ENCODE data around the gene ST6GALNAC1.

Gene ST6GALNAC1

DNA sequence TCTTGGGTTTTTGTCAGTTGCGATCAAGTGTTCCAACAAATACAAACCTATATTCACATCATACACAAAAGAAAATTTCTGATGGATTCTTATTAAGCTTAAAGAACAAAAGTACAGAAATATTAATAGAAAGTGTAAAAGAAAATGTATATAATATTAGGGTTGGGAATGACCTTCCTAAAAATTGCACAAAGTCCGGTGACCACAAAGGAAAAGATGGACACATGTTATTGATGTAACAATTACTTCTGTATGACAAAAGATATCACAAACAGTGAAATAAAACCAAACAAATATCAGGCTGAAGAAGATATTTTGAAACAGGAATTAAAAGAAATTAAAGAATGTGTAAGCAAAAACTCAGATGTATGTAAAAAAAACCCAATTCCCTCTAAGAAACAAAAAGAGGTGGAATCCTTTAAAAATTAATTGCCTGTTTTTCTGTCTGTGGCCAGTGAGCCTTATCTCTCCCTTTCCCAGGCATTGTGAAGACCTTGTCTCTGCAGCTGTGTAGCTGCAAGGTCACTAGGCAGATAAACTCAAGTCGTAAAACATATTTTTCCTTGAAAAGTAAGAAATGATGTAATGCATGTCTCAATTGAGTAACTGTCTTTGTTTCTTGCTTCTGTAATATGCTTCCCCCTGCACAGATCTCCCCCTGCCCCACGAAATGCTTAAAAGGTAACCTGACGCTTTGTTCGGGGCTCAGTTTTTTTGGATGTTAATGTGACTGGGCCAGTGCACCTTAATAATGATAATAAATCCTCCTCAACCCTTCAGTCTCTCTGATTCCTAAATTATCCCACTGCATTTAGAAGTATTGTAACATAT lies 2.8 kb downstream of the ST6GALNAC1 start:
- TF ChIP-seq, protein P1, sequence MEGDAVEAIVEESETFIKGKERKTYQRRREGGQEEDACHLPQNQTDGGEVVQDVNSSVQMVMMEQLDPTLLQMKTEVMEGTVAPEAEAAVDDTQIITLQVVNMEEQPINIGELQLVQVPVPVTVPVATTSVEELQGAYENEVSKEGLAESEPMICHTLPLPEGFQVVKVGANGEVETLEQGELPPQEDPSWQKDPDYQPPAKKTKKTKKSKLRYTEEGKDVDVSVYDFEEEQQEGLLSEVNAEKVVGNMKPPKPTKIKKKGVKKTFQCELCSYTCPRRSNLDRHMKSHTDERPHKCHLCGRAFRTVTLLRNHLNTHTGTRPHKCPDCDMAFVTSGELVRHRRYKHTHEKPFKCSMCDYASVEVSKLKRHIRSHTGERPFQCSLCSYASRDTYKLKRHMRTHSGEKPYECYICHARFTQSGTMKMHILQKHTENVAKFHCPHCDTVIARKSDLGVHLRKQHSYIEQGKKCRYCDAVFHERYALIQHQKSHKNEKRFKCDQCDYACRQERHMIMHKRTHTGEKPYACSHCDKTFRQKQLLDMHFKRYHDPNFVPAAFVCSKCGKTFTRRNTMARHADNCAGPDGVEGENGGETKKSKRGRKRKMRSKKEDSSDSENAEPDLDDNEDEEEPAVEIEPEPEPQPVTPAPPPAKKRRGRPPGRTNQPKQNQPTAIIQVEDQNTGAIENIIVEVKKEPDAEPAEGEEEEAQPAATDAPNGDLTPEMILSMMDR (IDR thresholded peaks at IDR 0.05) = no peak

DNA sequence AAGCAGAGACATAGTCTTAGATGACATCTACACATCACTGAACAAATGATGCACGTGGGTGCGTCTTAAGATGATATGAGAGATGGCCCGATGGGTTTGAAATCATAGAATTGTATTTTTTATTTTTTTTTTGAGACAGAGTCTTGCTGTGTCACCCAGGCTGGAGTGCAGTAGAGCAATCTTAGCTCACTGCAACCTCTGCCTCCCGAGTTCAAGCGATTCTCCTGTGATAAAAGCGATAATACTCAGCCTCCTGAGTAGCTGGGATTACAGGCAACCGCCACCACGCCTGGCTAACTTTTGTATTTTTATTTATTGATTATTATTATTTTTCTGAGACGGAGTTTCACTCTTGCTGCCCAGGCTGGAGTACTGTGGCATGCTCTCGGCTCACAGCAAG lies 5.3 kb downstream of the ST6GALNAC1 start:
- TF ChIP-seq, protein P1 (IDR thresholded peaks at IDR 0.05) = no peak

DNA sequence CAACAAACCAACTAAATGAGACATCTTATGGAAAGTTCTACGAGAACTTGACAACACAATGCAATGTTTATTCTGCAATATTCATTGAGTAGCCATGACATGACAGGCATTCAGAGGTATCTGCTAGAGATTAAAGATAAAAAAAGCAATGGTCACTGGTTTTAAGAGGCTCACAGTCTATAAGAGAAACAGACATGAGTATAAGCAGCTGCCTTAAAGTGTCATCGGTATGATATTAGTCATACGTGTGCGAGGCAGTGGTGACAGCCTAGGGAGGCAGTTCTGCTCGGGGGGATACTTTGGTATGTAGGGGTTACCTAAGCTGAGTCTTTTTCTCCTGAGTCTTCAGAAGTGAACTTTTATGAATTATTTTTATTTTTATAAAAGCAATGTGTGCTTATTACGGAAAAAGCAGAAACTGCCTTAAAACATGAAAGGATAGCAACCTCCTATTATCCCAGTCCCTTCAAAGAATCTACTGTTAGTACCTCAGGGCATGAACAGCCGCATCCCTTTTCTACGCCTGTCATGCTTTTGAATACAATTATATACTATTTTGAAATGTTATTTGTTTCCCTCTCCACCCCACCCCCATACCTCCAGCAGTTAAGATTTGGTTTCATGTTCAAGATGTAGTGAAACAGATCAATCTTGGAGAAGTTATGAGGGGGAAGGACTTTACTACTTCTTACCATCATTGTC lies 7.7 kb downstream of the ST6GALNAC1 start:
- TF ChIP-seq, protein P1 (IDR thresholded peaks at IDR 0.05) = no peak

DNA sequence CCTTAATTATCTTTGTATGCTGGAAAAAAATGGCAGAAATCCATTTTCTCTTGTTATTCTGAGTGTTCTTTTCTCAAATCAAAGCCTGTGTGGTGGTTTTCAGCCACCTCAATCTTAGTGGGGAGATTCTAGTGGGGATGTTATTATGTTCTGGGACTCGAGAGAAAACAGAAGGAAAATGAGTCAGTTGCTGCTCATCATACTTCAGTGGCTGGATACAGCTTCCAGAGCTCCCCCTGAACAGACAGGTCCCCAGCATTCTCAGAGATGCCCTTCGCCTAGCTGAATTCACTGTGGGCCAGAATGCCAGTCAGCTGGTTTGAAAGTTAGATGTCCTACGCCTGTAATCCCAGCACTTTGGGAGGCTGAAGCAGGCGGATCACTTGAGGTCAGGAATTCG lies 8.5 kb downstream of the ST6GALNAC1 start:
- TF ChIP-seq, protein P1 (IDR thresholded peaks at IDR 0.05) = no peak

DNA sequence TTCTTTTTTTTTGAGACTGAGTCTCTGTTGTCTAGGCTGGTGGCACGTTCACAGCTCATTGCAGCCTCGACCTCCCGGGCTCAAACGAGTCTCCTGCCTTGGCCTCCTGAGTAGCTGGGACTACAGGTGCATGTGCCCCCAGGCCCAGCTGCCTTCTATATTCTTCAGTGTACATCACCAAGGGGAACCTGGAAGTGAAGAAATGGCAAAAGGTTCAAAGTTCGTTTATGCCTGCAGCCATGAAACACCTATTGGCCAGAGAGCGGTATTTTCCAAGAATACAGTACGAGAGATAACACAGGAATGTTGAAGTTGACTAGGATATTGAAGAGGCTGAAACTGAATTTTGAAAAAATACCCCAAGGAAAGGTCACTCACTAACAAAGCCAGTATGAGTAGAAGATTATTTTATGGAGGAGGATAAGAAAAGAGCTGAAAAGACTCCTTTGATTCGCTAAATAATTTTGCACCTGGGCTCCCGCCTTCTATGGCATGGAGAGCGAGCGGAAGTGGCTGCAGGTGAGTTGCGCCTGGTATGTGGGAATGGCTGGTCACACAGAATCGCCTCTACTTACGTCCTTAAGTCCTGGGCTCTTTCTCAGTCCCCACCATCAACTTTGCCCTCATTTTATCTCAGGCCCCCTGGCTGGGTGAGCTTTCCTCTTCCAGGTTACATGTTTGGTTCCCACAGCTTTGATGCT lies 9.8 kb downstream of the ST6GALNAC1 start:
- TF ChIP-seq, protein P1 (IDR thresholded peaks at IDR 0.05) = no peak

DNA sequence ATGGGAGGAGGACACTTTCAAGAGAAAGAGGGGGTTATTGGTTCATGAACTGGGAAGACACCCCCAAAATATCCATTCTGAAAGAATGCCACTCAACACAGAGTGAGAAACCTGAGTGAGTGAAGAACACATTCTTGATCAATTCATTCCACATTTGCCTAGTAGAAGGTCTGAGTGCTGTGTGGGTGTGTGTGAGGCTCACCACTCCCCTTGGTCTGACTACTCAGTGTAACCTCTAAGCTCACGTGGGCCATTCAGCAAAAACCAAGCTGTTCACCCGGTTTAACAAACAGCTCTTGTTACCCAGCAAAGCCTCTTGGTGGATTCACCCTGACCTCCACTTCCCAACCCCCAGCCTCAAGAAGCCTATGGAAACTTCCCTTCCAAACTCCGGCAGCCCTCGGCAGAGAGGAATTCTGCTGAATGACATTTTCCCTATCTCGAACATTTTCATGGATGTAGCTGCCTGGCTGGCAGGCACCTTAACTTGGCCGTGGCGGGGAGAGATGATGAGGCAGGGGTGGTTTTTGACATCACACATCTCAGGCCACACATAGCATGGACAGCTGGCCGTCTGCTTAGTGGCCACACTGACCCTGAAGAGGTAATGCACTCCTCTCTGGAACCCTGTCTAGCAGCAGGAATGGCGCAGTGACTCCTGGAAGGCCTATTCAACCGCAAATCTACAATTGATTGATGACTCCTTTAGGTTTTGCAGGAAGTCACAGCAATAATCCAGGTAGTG lies 11.6 kb downstream of the ST6GALNAC1 start:
- TF ChIP-seq, protein P1 (IDR thresholded peaks at IDR 0.05) = no peak

DNA sequence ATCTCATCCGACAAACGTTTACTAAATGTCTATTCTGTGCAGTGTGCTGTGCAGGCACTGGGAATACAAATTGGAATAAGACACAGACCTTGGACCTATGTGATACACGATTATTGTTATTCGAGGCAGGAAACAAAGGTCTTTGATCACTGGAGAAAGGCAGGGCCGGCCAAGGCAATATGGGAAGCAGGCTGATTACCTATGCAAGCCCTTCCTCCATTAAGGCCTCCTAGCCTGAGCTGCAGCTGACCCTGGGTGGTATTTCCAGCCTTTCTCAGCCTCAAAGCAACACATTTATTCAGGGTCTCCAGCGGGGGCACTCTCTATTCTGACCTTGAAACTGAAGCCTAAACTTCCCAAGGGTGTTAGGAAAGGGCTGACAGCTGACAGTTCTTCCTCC lies 13.4 kb downstream of the ST6GALNAC1 start:
- TF ChIP-seq, protein P1 (IDR thresholded peaks at IDR 0.05) = no peak
